Prostate gland (tissue), 2 donors: Measurements from ENCODE around the gene TXNL4A. TPM values are rescaled to one million over a fixed set of nuclear protein-coding genes. Genes with fewer than 3 reads are reported as not detected.
"Not testable (repeated sequence)": the region's sequence is repeated elsewhere in the genome, so short reads cannot be mapped to it uniquely, and the experiment has no call there.

ENCODE experiments used
- DNase-seq: peaks from one replicate; pipeline ENCODE4 v3.0.0-alpha.2; 2019; ENCODE audit warnings: low spot score
- H3K27ac ChIP-seq, 2 donors: fragments of 200-600 bp; sonication (generic); 2 replicates each; pipeline ENCODE4 v1.5.1; 2017 to 2019
- H3K27me3 ChIP-seq: fragments of 200-600 bp; sonication (generic); replicated peaks from 2 replicates; pipeline ENCODE4 v1.5.1; 2019; ENCODE audit not compliant: insufficient read depth
- H3K36me3 ChIP-seq, 2 donors: fragments of 200-600 bp; sonication (generic); 1 replicate in 1 of 2; 2 replicates in 1 of 2; pipeline versions ENCODE4 v1.5.1 to v1.8.1; 2017 to 2019
- H3K4me1 ChIP-seq: fragments of 200-600 bp; sonication (generic); replicated peaks from 2 replicates; pipeline ENCODE4 v1.5.1; 2019
- H3K4me3 ChIP-seq, 2 donors: fragments of 200-600 bp; sonication (generic); 2 replicates each; pipeline ENCODE4 v1.5.1; 2017 to 2019
- H3K9me3 ChIP-seq: fragments of 200-600 bp; sonication (generic); 2 replicates; pipeline ENCODE4 v1.5.1; 2017
- CTCF ChIP-seq, 4 experiments: fragments of 200-600 bp in 2 of 4; fragments of 450-650 bp in 2 of 4; sonication (generic) in 2 of 4; IDR thresholded peaks; 1 replicate in 3 of 4; 2 replicates in 1 of 4; pipeline ENCODE4 v1.5.1; 2016 to 2019; ENCODE audit warnings: antibody characterized with exemption in 4 of 4, mild to moderate bottlenecking in 2 of 4, moderate library complexity in 2 of 4
- POLR2A ChIP-seq: fragments of 450-650 bp; IDR thresholded peaks from one replicate; pipeline ENCODE4 v1.6.1; 2016; ENCODE audit warnings: antibody characterized with exemption, mild to moderate bottlenecking
- POLR2AphosphoS5 ChIP-seq: sonication (generic); formaldehyde crosslinking; IDR thresholded peaks from one replicate; pipeline ENCODE4 v1.6.1; 2017; ENCODE audit warnings: antibody characterized with exemption
- WGBS: methylation state at CpG from one replicate; pipeline ENCODE4 v1.1.5; 2018; 5-methylcytosine and 5-hydroxymethylcytosine counted together
- intact Hi-C: fragments of 100-400 bp; cut with DNase I; formaldehyde crosslinking; loops from one replicate; pipeline ENCODE4 v1.14.2; 2022
- total RNA-seq, 2 donors: library from RNA; depleted of rRNA; stranded (reverse); fragments of >200 nt; gene quantifications; one replicate each; pipeline ENCODE4 v1.1.0, GENCODE V29; 2016

The TXNL4A gene
- total RNA-seq, 2 donors from 2014 or later = 25.4 to 35.2 TPM

- H3K36me3 ChIP-seq = no peaks in the 10 kb centered on the region
- intact Hi-C loops = no loop called here
- no peaks in the 10 kb centered on the region for H3K27me3 ChIP-seq
- no peak overlapping the region for H3K4me3 ChIP-seq
- H3K4me1 ChIP-seq = no peaks in the 10 kb centered on the region
- 78% methylated on average over 3 of the region's 3 CpGs for WGBS
- no peak for DNase-seq
- TF ChIP-seq POLR2AphosphoS5 (no peak), POLR2A (no peak), CTCF (IDR thresholded peaks at IDR 0.05) (no peak)
- no peak overlapping the region for H3K27ac ChIP-seq
- H3K9me3 ChIP-seq = no peaks in the 10 kb centered on the region
Measured at GRCh38 chr18:80000877-80001276, 12.5 kb upstream of the TXNL4A start.

GRCh38 chr18:79999701-80000100, 11.3 kb upstream of the TXNL4A start:
- 84% methylated on average over 2 of the region's 2 CpGs for WGBS
- intact Hi-C loops = not testable (repeated sequence)

GRCh38 chr18:79991494-79991893, 3.1 kb upstream of the TXNL4A start:
- intact Hi-C loops = no loop called here
- no peaks in the 10 kb centered on the region for H3K9me3 ChIP-seq

More at GRCh38 chr18:79999701-80000100, 11.3 kb upstream of the TXNL4A start:
- H3K4me3 ChIP-seq, DNase-seq, H3K27me3 ChIP-seq, H3K36me3 ChIP-seq, H3K4me1 ChIP-seq, H3K9me3 ChIP-seq, H3K27ac ChIP-seq: not testable (repeated sequence)

GRCh38 chr18:79989195-79989497, 783 bp upstream of the TXNL4A start:
- TF ChIP-seq CTCF (IDR thresholded peaks at IDR 0.05) (no peak), POLR2A (no peak), POLR2AphosphoS5 (no peak)
- Histone ChIP-seq H3K36me3 (no peaks in the 10 kb centered on the region), H3K4me1 (no peaks in the 10 kb centered on the region), H3K27me3 (no peaks in the 10 kb centered on the region), H3K4me3 (peak overlapping the region; percentile 80 to 90), H3K27ac (peak overlapping the region; percentile 91 to 96), H3K9me3 (no peaks in the 10 kb centered on the region)
- intact Hi-C loops = loop anchor here (2.0 to 5.0 kb wide), 2 partner anchors 22 to 43 kb away; partner anchors contain the start of gene RBFA
- no peak for DNase-seq
- 40% methylated on average over 14 of the region's 14 CpGs for WGBS

More at GRCh38 chr18:79991494-79991893, 3.1 kb upstream of the TXNL4A start:
- Histone ChIP-seq H3K4me3 (no peak overlapping the region), H3K36me3 (no peaks in the 10 kb centered on the region), H3K27me3 (no peaks in the 10 kb centered on the region), H3K4me1 (no peaks in the 10 kb centered on the region), H3K27ac (no peak overlapping the region)
- DNase-seq = no peak
- WGBS = 83% methylated on average over 2 of the region's 2 CpGs
- TF ChIP-seq POLR2A (no peak), CTCF (IDR thresholded peaks at IDR 0.05) (no peak), POLR2AphosphoS5 (no peak)

- WGBS = under 1% methylated on average over 46 of the region's 48 CpGs
- Histone ChIP-seq H3K4me1 (peaks cover 3% of the 10 kb centered on the region), H3K4me3 (peak overlapping the region; percentile 80 to 90), H3K9me3 (no peaks in the 10 kb centered on the region), H3K27ac (peak overlapping the region; percentile 91 to 96), H3K27me3 (no peaks in the 10 kb centered on the region), H3K36me3 (no peaks in the 10 kb centered on the region)
- DNase-seq = peak; percentile 32
- intact Hi-C loops = loop anchor here (2.0 to 5.0 kb wide), 2 partner anchors 23 to 44 kb away; partner anchors contain the start of gene RBFA
- no peak for TF ChIP-seq POLR2A
- TF ChIP-seq CTCF (IDR thresholded peaks at IDR 0.05) = peak in 3 of 4 experiments; percentile 9 to 41 (median 33)
Measured at GRCh38 chr18:79988071-79988450, 302 bp downstream of the TXNL4A start.
